Gastrocnemius medialis (tissue), 4 donors: ENCODE measurements around the gene ECHDC3. TPM values are rescaled to one million over a fixed set of nuclear protein-coding genes. Genes with fewer than 3 reads are reported as not detected.

Experiments
- ATAC-seq, 2 donors: fragments of 150-250 bp; one replicate each; pipeline ENCODE4 v1.9.1; 2016
- DNase-seq, 2 donors: peaks; one replicate each; pipeline ENCODE4 v3.0.0-alpha.2; 2019
- H3K27ac ChIP-seq, 4 donors: fragments of 200-600 bp; sonication (generic); 1 replicate in 1 of 4; 2 replicates in 3 of 4; pipeline ENCODE4 v1.5.1; 2016 to 2018; ENCODE audit warnings: mild to moderate bottlenecking in 2 of 4, moderate library complexity in 1 of 4
- H3K27me3 ChIP-seq, 3 donors: fragments of 200-600 bp; sonication (generic) in 2 of 3; 1 replicate in 1 of 3; 2 replicates in 2 of 3; pipeline versions ENCODE4 v1.5.1 to v1.6.0; 2016 to 2019; ENCODE audit warnings: mild to moderate bottlenecking in 1 of 3, moderate library complexity in 1 of 3
- H3K36me3 ChIP-seq, 2 donors: fragments of 200-600 bp; sonication (generic) in 1 of 2; one replicate each; pipeline ENCODE4 v1.5.1; 2017 to 2018
- H3K4me1 ChIP-seq, 2 donors: fragments of 200-600 bp; sonication (generic) in 1 of 2; one replicate each; pipeline ENCODE4 v1.5.1; 2016 to 2017; ENCODE audit warnings: mild to moderate bottlenecking in 2 of 2
- H3K4me3 ChIP-seq, 4 donors: fragments of 200-600 bp; sonication (generic) in 3 of 4; 1 replicate in 1 of 4; 2 replicates in 3 of 4; pipeline ENCODE4 v1.5.1; 2016 to 2019; ENCODE audit warnings: mild to moderate bottlenecking in 2 of 4
- H3K9me3 ChIP-seq, 3 donors: fragments of 200-600 bp; sonication (generic) in 2 of 3; 1 replicate in 1 of 3; 2 replicates in 2 of 3; pipeline ENCODE4 v1.5.1; 2016 to 2019
- POLR2A ChIP-seq, 2 donors: fragments of 450-650 bp; IDR thresholded peaks; one replicate each; pipeline ENCODE4 v1.6.1; 2017; ENCODE audit warnings: antibody characterized with exemption in 2 of 2, mild to moderate bottlenecking in 2 of 2, moderate library complexity in 2 of 2
- in situ Hi-C, 4 donors: fragments of 200-750 bp; cut with MboI; loops; one replicate each; pipeline versions ENCODE4 v1.15.0 to v1.8.0; 2017; ENCODE audit warnings: low sequenced_read_pairs in 4 of 4
- intact Hi-C: fragments of 100-400 bp; cut with DNase I; formaldehyde crosslinking; loops from one replicate; pipeline ENCODE4 v1.15.1; 2023; ENCODE audit warnings: low total_unique reads
- total RNA-seq, 4 donors: library from RNA; depleted of rRNA; stranded (reverse); fragments of >200 nt; gene quantifications; one replicate each; pipeline versions ENCODE4 v1.1.0 to v1.2.3, GENCODE V29; 2016
- TF ChIP-seq, protein P1 (sequence below), 5 experiments: fragments of 450-650 bp in 3 of 5; fragments of 200-600 bp in 2 of 5; sonication (generic) in 2 of 5; IDR thresholded peaks in 4 of 5; conservative IDR thresholded peaks in 1 of 5; 1 replicate in 4 of 5; 2 replicates in 1 of 5; pipeline ENCODE4 v1.5.1; 2016 to 2019; ENCODE audit warnings: antibody characterized with exemption in 5 of 5, mild to moderate bottlenecking in 3 of 5, moderate library complexity in 3 of 5

ECHDC3 gene
- total RNA-seq, 4 donors from 2014 or later: 465 to 605 (median 490) TPM

- TF ChIP-seq POLR2A (IDR thresholded peaks at IDR 0.05): no peak
- TF ChIP-seq, protein P1, sequence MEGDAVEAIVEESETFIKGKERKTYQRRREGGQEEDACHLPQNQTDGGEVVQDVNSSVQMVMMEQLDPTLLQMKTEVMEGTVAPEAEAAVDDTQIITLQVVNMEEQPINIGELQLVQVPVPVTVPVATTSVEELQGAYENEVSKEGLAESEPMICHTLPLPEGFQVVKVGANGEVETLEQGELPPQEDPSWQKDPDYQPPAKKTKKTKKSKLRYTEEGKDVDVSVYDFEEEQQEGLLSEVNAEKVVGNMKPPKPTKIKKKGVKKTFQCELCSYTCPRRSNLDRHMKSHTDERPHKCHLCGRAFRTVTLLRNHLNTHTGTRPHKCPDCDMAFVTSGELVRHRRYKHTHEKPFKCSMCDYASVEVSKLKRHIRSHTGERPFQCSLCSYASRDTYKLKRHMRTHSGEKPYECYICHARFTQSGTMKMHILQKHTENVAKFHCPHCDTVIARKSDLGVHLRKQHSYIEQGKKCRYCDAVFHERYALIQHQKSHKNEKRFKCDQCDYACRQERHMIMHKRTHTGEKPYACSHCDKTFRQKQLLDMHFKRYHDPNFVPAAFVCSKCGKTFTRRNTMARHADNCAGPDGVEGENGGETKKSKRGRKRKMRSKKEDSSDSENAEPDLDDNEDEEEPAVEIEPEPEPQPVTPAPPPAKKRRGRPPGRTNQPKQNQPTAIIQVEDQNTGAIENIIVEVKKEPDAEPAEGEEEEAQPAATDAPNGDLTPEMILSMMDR (IDR thresholded peaks at IDR 0.05 in 4 of 5, conservative IDR thresholded peaks at IDR 0.05 in 1 of 5): no peak
- Histone ChIP-seq H3K9me3 (no peaks in the 10 kb centered on the region), H3K27ac (peak overlapping the region in 1 of 4 donors; percentile 19), H3K4me3 (no peak overlapping the region), H3K4me1 (peaks cover 35 to 38% of the 10 kb centered on the region in 2 donors), H3K27me3 (no peaks in the 10 kb centered on the region), H3K36me3 (peaks cover 0 to 43% of the 10 kb centered on the region in 2 donors)
- in situ Hi-C loops: no loop called here
- DNase-seq: no peak
- intact Hi-C loops: no loop called here
- no peak for ATAC-seq
These were observed 18.0 kb downstream of the ECHDC3 start for GRCh38 chr10:11760151-11760550.

GRCh38 chr10:11760861-11761260 is 18.7 kb downstream of the ECHDC3 start:
- peaks cover 0 to 50% of the 10 kb centered on the region in 2 donors for H3K36me3 ChIP-seq
- ATAC-seq: no peak
- intact Hi-C loops (no loop called here), in situ Hi-C loops (no loop called here)
- H3K27ac ChIP-seq: peak overlapping the region in 1 of 4 donors; percentile 19
- no peak for DNase-seq
- H3K4me3 ChIP-seq: no peak overlapping the region
- no peaks in the 10 kb centered on the region for H3K27me3 ChIP-seq
- TF ChIP-seq POLR2A (IDR thresholded peaks at IDR 0.05): no peak
- TF ChIP-seq, protein P1 (IDR thresholded peaks at IDR 0.05 in 4 of 5, conservative IDR thresholded peaks at IDR 0.05 in 1 of 5): no peak
- H3K9me3 ChIP-seq: no peaks in the 10 kb centered on the region
- peaks cover 28 to 35% of the 10 kb centered on the region in 2 donors for H3K4me1 ChIP-seq

DNA sequence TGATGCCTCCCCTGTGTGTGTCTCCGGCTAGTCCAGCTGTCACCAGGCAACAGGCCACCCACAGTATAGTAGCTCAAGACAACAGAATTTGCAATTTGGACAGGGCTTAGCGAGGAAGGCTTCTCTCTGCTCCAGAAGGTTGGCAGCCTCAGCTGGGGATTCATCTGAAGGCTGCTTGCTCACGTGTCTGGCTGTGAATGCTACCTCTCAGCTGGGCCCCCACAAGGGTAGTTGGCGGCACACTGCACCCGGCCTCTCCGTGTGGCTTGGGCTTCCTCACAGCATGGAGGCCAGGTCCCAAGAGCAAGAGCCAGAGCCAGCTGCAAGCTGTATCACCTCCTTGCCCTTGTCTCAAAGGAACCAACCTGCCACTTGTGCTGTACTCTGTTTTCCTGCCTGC is 19.2 kb downstream of the ECHDC3 start:
- ATAC-seq (no peak), DNase-seq (no peak)
- peaks cover 0 to 50% of the 10 kb centered on the region in 2 donors for H3K36me3 ChIP-seq
- no peak overlapping the region for H3K4me3 ChIP-seq
- intact Hi-C loops (no loop called here), in situ Hi-C loops (no loop called here)
- H3K27me3 ChIP-seq: no peaks in the 10 kb centered on the region
- no peak overlapping the region for H3K27ac ChIP-seq
- H3K4me1 ChIP-seq: peaks cover 22 to 30% of the 10 kb centered on the region in 2 donors
- TF ChIP-seq, protein P1 (IDR thresholded peaks at IDR 0.05 in 4 of 5, conservative IDR thresholded peaks at IDR 0.05 in 1 of 5): no peak
- no peak for TF ChIP-seq POLR2A (IDR thresholded peaks at IDR 0.05)
- H3K9me3 ChIP-seq: no peaks in the 10 kb centered on the region

DNA sequence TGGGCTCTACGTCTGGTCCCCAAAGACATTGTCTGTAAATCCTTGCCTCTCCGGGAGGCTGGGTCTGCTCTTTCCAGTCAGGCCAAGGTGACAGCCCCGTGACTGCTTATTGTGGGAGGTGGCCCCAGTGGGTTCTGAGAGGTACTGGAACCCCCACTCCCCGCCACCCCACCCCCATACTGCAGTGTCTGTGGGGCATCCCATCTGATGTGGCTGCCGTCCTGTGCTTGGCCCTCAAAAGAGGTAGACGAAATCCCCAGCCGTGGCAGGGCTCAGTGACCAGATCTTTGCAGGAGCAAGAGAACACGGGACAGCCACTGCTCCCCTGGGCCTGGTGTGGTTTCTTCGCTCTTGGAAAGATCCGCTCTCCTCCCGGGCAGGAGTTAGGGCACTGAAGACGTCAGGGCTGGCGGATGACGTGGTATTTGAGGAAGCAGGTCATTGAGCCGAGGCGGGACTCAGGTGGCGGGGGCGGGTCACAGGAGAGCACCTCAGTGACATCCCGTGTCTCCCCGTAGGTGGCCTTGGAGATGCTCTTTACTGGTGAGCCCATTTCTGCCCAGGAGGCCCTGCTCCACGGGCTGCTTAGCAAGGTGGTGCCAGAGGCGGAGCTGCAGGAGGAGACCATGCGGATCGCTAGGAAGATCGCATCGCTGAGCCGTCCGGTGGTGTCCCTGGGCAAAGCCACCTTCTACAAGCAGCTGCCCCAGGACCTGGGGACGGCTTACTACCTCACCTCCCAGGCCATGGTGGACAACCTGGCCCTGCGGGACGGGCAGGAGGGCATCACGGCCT is 20.7 kb downstream of the ECHDC3 start:
- no peak for ATAC-seq

More for the DNA sequence above, 20.7 kb downstream of the ECHDC3 start:
- intact Hi-C loops (no loop called here), in situ Hi-C loops (no loop called here)
- H3K4me1 ChIP-seq: peaks cover 10 to 15% of the 10 kb centered on the region in 2 donors
- no peak overlapping the region for H3K4me3 ChIP-seq
- H3K36me3 ChIP-seq: peaks cover 0 to 50% of the 10 kb centered on the region in 2 donors
- no peak for DNase-seq
- TF ChIP-seq, protein P1 (IDR thresholded peaks at IDR 0.05 in 4 of 5, conservative IDR thresholded peaks at IDR 0.05 in 1 of 5): no peak
- no peak for TF ChIP-seq POLR2A (IDR thresholded peaks at IDR 0.05)
- H3K9me3 ChIP-seq: no peaks in the 10 kb centered on the region
- no peak overlapping the region for H3K27ac ChIP-seq
- no peaks in the 10 kb centered on the region for H3K27me3 ChIP-seq
